Ascending aorta (tissue), 2 donors: ENCODE measurements around the gene POU6F1. TPM values are rescaled to one million over a fixed set of nuclear protein-coding genes. Genes with fewer than 3 reads are reported as not detected.
"Not testable (repeated sequence)": the region's sequence is repeated elsewhere in the genome, so short reads cannot be mapped to it uniquely, and the experiment has no call there.

Experiments used
- DNase-seq, 2 donors: peaks; one replicate each; pipeline ENCODE4 v3.0.0-alpha.2; 2019; ENCODE audit warnings: low spot score in 2 of 2
- H3K27ac ChIP-seq, 2 donors: fragments of 200-600 bp; sonication (generic); one replicate each; pipeline ENCODE4 v1.5.1; 2016 to 2017; ENCODE audit warnings: mild to moderate bottlenecking in 1 of 2
- H3K27me3 ChIP-seq: fragments of 200-600 bp; sonication (generic); one replicate; pipeline ENCODE4 v1.5.1; 2017
- H3K36me3 ChIP-seq, 2 donors: fragments of 200-600 bp; sonication (generic); one replicate each; pipeline ENCODE4 v1.5.1; 2016
- H3K4me1 ChIP-seq, 2 donors: fragments of 200-600 bp; sonication (generic); one replicate each; pipeline ENCODE4 v1.5.1; 2016 to 2017; ENCODE audit warnings: mild to moderate bottlenecking in 1 of 2
- H3K4me3 ChIP-seq, 2 donors: fragments of 200-600 bp; sonication (generic); one replicate each; pipeline ENCODE4 v1.5.1; 2016 to 2017; ENCODE audit warnings: mild to moderate bottlenecking in 1 of 2
- H3K9me3 ChIP-seq, 2 donors: fragments of 200-600 bp; sonication (generic); one replicate each; pipeline ENCODE4 v1.5.1; 2016
- intact Hi-C: fragments of 100-400 bp; cut with DNase I; formaldehyde crosslinking; loops from one replicate; pipeline ENCODE4 v1.15.1; 2023
- total RNA-seq: library from RNA; depleted of rRNA; stranded (reverse); fragments of >200 nt; gene quantifications from one replicate; pipeline ENCODE4 v1.1.0, GENCODE V29; 2016
- TF ChIP-seq, protein P1 (sequence below), 3 experiments: fragments of 200-600 bp in 2 of 3; fragments of 450-650 bp in 1 of 3; sonication (generic) in 2 of 3; IDR thresholded peaks; one replicate each; pipeline ENCODE4 v1.5.1; 2016 to 2019; ENCODE audit warnings: antibody characterized with exemption in 3 of 3, mild to moderate bottlenecking in 1 of 3, moderate library complexity in 1 of 3

Gene POU6F1
- total RNA-seq, 1 donor from 2014 or later: 24.7 TPM

DNA sequence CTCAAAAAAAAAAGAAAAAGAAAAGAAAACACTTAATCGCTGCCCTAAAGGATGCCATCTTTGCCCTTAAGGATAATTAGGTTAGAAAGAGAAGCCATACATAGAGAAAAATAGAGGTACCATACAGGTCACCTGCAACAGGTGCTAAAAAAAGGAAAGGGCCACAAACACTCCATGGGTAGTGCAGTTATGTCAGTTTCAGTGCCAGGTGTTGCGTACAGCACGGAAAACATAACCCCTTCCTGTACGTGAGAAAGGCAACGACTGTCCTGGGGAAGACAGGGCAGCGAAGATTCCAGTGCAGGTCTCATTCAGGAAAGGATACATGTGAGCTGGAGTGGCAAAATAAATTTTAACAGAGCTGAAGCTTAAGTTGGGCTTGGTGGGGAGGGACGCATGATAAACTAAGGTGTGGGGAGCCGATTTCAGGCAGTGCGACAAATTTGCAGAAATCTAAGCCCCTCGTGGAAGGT, 20.2 kb upstream of the POU6F1 start:
- Histone ChIP-seq H3K4me3 (peak overlapping the region; percentile 74 to 96), H3K36me3 (peaks cover 30 to 31% of the 10 kb centered on the region in 2 donors), H3K9me3 (no peaks in the 10 kb centered on the region), H3K4me1 (peaks cover 14 to 25% of the 10 kb centered on the region in 2 donors), H3K27me3 (no peaks in the 10 kb centered on the region), H3K27ac (peak overlapping the region in 1 of 2 donors; percentile 99)
- TF ChIP-seq, protein P1, sequence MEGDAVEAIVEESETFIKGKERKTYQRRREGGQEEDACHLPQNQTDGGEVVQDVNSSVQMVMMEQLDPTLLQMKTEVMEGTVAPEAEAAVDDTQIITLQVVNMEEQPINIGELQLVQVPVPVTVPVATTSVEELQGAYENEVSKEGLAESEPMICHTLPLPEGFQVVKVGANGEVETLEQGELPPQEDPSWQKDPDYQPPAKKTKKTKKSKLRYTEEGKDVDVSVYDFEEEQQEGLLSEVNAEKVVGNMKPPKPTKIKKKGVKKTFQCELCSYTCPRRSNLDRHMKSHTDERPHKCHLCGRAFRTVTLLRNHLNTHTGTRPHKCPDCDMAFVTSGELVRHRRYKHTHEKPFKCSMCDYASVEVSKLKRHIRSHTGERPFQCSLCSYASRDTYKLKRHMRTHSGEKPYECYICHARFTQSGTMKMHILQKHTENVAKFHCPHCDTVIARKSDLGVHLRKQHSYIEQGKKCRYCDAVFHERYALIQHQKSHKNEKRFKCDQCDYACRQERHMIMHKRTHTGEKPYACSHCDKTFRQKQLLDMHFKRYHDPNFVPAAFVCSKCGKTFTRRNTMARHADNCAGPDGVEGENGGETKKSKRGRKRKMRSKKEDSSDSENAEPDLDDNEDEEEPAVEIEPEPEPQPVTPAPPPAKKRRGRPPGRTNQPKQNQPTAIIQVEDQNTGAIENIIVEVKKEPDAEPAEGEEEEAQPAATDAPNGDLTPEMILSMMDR (IDR thresholded peaks at IDR 0.05): no peak
- intact Hi-C loops: loop anchor here (1.0 to 5.0 kb wide), 4 partner anchors 20 to 211 kb away; partner anchors contain the start of genes CSRNP2, LETMD1, POU6F1 and SLC11A2
- DNase-seq: peak in 1 of 2 donors; percentile 65

DNA sequence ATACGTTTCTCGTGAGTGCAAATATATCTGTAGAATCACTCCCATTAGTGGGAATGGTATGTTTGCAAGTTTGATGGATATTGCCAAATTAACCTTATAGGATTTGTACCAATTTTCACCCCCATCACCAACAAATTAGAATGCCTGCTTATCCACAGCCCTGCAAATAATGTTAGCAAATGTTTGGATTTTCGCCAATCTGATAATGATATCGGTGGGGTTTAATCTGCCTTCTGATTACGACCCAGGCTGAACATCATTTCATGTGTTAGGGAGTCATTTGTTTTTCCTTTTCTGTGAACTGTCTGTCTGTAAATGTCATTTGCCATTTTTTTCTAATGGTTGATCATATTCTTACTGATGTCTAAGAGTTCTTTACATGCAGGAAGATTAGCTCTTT, 16.7 kb upstream of the POU6F1 start:
- intact Hi-C loops: no loop called here
- Histone ChIP-seq H3K9me3 (no peaks in the 10 kb centered on the region), H3K36me3 (no peaks in the 10 kb centered on the region), H3K27me3 (no peaks in the 10 kb centered on the region), H3K27ac (no peak overlapping the region), H3K4me3 (no peak overlapping the region), H3K4me1 (peaks cover 0 to 3% of the 10 kb centered on the region in 2 donors)
- DNase-seq: no peak
- TF ChIP-seq, protein P1 (IDR thresholded peaks at IDR 0.05): no peak

DNA sequence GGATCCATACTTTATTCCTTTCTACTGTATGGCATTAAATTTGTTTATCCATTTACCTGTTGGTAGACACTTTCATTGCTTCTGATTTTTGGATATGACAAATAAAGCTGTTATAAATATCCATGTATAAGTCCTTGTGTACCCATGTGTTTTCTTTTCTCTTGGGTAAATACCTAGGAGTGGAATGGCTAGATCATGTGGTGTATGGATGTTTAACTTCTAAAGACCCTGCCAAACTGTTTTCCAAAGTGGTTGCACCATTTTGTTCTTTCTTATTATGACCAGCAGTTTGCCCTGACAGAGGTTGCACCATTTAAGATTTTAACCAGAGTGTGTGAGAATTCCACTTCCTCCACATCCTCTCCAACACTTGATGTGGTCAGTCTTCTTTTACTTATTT, 14.8 kb upstream of the POU6F1 start:
- Histone ChIP-seq H3K36me3 (no peaks in the 10 kb centered on the region), H3K4me1 (no peaks in the 10 kb centered on the region), H3K27me3 (no peaks in the 10 kb centered on the region), H3K27ac (no peak overlapping the region), H3K4me3 (no peak overlapping the region), H3K9me3 (no peaks in the 10 kb centered on the region)
- TF ChIP-seq, protein P1 (IDR thresholded peaks at IDR 0.05): no peak
- no peak for DNase-seq
- intact Hi-C loops: no loop called here

DNA sequence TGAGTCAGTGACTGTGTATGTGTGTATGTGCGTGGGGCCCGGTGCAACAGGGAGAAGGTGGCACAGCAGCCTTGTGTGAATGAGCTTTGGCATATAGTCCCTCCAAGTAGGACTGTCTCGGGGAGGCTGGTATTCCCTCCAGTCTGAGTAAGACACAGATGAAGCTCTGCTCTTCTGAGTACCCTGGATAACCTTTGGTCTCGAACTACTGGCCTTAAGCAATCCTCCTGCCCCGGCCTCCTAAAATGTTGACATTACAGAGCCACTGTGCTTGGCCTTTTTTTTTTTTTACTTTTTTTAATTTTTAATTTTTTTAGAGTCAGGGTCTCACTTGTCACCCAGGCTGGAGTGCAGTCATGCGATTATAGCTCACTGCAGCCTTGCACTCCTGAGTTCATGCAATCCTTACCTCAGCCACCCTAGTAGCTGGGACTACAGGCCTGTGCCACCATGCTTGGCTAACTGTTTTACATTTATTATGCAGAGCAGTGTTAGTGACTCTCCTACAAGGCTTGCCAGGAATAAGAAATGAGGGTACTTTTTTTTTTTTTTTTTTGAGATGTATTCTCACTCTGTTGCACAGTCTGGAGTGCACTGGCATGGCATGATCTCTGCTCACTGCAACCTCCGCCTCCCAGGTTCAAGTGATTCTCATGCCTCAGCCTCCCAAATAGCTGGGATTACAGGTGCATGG, 11.4 kb upstream of the POU6F1 start:
- no peak for DNase-seq
- H3K27ac ChIP-seq: no peak overlapping the region

DNA sequence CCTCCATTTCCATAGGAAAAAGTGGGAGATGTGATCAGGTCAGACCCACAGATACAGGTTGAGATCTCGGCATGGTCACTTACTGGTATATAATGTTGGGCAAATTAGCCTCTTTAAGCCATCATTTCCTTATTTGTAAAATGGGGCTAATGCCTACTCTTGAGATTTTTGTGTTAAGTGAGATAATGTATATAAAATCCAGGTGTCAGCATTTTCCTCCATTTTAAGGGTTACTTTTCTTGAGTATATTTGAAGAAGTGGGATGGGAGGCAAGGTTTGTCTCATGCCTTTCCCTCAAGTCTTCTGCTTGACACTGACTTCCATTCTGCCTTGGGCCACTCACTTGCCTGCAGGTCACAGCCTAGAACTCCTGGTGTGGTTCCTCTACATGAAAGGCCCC, 10.1 kb upstream of the POU6F1 start:
- H3K4me1 ChIP-seq: no peaks in the 10 kb centered on the region
- H3K27me3 ChIP-seq: no peaks in the 10 kb centered on the region
- H3K9me3 ChIP-seq: no peaks in the 10 kb centered on the region
- no peak for DNase-seq
- TF ChIP-seq, protein P1 (IDR thresholded peaks at IDR 0.05): no peak
- H3K36me3 ChIP-seq: peaks cover 0 to 4% of the 10 kb centered on the region in 2 donors
- no peak overlapping the region for H3K27ac ChIP-seq
- no peak overlapping the region for H3K4me3 ChIP-seq
- intact Hi-C loops: no loop called here

More for the DNA sequence above, 11.4 kb upstream of the POU6F1 start:
- intact Hi-C loops: no loop called here
- H3K4me3 ChIP-seq: no peak overlapping the region
- H3K36me3 ChIP-seq: peaks cover 0 to under 1% of the 10 kb centered on the region in 2 donors
- TF ChIP-seq, protein P1 (IDR thresholded peaks at IDR 0.05): no peak
- no peaks in the 10 kb centered on the region for H3K9me3 ChIP-seq
- H3K4me1 ChIP-seq: no peaks in the 10 kb centered on the region
- no peaks in the 10 kb centered on the region for H3K27me3 ChIP-seq

DNA sequence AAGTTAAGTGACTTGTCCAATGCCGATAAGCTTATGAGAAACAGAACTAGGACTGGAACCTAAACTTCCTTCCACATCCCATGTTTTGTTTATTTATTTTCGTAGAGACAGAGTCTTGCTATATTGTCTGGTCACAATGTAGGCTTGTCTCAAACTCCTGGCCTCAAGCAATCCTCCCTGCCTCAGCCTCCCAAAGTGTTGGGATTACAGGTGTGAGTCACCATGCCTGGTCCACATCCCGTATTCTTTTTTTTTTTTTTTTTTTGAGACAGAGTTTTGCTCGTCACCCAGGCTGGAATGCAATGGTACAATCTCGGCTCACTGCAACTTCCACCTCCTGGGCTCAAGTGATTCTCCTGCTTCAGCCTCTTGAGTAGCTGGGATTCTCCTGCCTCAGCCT, 9.2 kb upstream of the POU6F1 start:
- H3K27me3 ChIP-seq, intact Hi-C loops, H3K4me1 ChIP-seq, H3K36me3 ChIP-seq, H3K9me3 ChIP-seq, H3K27ac ChIP-seq, DNase-seq, H3K4me3 ChIP-seq: not testable (repeated sequence)
